HK-2 (cell line): ENCODE measurements around the gene MRPS12.
"Not testable (repeated sequence)": the region's sequence is repeated elsewhere in the genome, so short reads cannot be mapped to it uniquely, and the experiment has no call there.

Source experiments
- DNase-seq: peaks from one replicate; pipeline ENCODE4 v3.0.0-alpha.2; 2018; ENCODE audit not compliant: unreplicated experiment

The MRPS12 gene

GRCh38 chr19:38930776-38931520, at the start of gene MRPS12:
Gene MRPS12 (plus strand): TSS chr19:38930944. CDS start chr19:38931295, 351 bp downstream.
- peak; percentile 99 for DNase-seq

GRCh38 chr19:38883286-38883685, 47.5 kb upstream of the MRPS12 start:
- no peak for DNase-seq

GRCh38 chr19:38884691-38885090, 46.1 kb upstream of the MRPS12 start:
- DNase-seq, result not testable (repeated sequence)

GRCh38 chr19:38888876-38889275, 41.9 kb upstream of the MRPS12 start:
- DNase-seq, result no peak

- no peak for DNase-seq
These were observed 40.9 kb upstream of the MRPS12 start for GRCh38 chr19:38889803-38890202.

- DNase-seq, result no peak
These were observed 40.1 kb upstream of the MRPS12 start for GRCh38 chr19:38890686-38891085.

GRCh38 chr19:38891771-38892170, 39.0 kb upstream of the MRPS12 start:
- no peak for DNase-seq

GRCh38 chr19:38892841-38893240, 37.9 kb upstream of the MRPS12 start:
- DNase-seq, result no peak

GRCh38 chr19:38893341-38893771, 37.4 kb upstream of the MRPS12 start:
- no peak for DNase-seq

- no peak for DNase-seq
These were observed 35.8 kb upstream of the MRPS12 start for GRCh38 chr19:38894968-38895367.

- DNase-seq, result peak; percentile 13
These were observed 31.8 kb upstream of the MRPS12 start for GRCh38 chr19:38898788-38899446.

- DNase-seq, result peak; percentile 98
These were observed 31.1 kb upstream of the MRPS12 start, which contains the start of the genes NFKBIB and SIRT2 for GRCh38 chr19:38899447-38900201. Gene NFKBIB (plus strand): TSS chr19:38899969. CDS start chr19:38900033, 64 bp downstream. Gene SIRT2 (minus strand): TSS chr19:38899618. CDS start chr19:38899521, 97 bp downstream.

- DNase-seq, result no peak
These were observed 30.5 kb upstream of the MRPS12 start for GRCh38 chr19:38900202-38900629.

- DNase-seq, result no peak
These were observed 30.0 kb upstream of the MRPS12 start for GRCh38 chr19:38900743-38901190.

- no peak for DNase-seq
These were observed 29.1 kb upstream of the MRPS12 start for GRCh38 chr19:38901683-38902082.

GRCh38 chr19:38904581-38905539, 25.9 kb upstream of the MRPS12 start:
- DNase-seq, result no peak

GRCh38 chr19:38905620-38906019, 25.1 kb upstream of the MRPS12 start:
- no peak for DNase-seq

GRCh38 chr19:38907227-38907626, 23.5 kb upstream of the MRPS12 start:
- no peak for DNase-seq

GRCh38 chr19:38907670-38908069, 23.1 kb upstream of the MRPS12 start:
- no peak for DNase-seq

GRCh38 chr19:38908911-38909310, 21.8 kb upstream of the MRPS12 start:
- DNase-seq, result no peak

GRCh38 chr19:38910488-38910887, 20.3 kb upstream of the MRPS12 start:
- DNase-seq, result no peak
